ENCODE measurements around the gene OR4Q2.

DNA sequence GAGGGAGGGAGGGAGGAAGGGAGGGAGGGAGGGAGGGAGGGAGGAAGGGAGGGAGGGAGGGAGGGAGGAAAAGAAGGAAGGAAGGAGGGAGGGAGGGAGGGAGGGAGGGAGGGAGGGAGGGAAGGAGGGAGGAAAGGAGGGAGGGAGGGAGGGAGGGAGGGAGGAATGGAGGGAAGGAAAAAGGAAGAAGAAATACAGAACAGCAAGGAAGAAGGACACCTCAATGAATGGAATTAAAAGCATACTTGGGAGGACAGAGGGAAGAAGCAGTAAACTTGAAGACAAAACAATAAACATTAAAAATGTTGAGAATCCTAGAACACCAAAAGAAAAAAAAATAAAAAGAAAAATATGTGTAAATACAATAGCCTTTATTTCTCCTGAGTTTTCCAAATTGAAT, 6.2 kb downstream of the OR4Q2 start:
- TF ChIP-seq EZH2 (IDR thresholded peaks at IDR 0.05; ENCODE audit: borderline replicate concordance, low read length), result no peak
- TF ChIP-seq, protein P1, sequence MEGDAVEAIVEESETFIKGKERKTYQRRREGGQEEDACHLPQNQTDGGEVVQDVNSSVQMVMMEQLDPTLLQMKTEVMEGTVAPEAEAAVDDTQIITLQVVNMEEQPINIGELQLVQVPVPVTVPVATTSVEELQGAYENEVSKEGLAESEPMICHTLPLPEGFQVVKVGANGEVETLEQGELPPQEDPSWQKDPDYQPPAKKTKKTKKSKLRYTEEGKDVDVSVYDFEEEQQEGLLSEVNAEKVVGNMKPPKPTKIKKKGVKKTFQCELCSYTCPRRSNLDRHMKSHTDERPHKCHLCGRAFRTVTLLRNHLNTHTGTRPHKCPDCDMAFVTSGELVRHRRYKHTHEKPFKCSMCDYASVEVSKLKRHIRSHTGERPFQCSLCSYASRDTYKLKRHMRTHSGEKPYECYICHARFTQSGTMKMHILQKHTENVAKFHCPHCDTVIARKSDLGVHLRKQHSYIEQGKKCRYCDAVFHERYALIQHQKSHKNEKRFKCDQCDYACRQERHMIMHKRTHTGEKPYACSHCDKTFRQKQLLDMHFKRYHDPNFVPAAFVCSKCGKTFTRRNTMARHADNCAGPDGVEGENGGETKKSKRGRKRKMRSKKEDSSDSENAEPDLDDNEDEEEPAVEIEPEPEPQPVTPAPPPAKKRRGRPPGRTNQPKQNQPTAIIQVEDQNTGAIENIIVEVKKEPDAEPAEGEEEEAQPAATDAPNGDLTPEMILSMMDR (conservative IDR thresholded peaks at IDR 0.05 in 1 of 2, IDR thresholded peaks at IDR 0.05 in 1 of 2; ENCODE audit: extremely low read depth in 1 of 2, insufficient read depth in 1 of 2, low read depth in 1 of 2, low read length in 2 of 2), result no peak
